HL-60/S4 treated with phorbol 12-myristate 13-acetate at 8.2 ng/mL for 4 days and 3 days (cell line): ENCODE data around the gene RPGRIP1.
"Not testable (repeated sequence)": the region's sequence is repeated elsewhere in the genome, so short reads cannot be mapped to it uniquely, and the experiment has no call there.

Experiments
- in situ Hi-C: fragments of 300-500 bp; cut with MboI; formaldehyde crosslinking; loops from 2 replicates; pipeline ENCODE4 v1.15.0; 2022; ENCODE audit warnings: low sequenced_read_pairs

The RPGRIP1 gene

DNA sequence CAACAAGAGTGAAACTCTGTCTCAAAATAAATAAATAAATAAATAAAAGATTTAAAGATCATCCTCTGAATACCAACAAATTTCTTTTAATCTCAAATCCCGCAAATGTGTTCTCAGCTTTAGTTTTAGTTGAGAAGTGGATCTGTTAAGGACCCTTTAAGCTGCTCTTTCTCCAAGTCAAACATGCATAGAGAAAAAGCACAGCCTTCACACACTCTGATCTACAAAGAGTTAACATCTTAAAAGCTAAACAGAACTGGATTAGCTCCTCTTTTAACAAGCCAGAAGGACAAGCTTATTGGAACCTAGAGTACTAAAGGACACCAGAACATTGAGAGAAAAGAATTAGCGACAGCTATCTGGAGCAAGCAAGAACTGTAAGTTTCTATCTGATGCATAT, at the start of gene RPGRIP1:
Gene RPGRIP1, plus strand, starts transcription at position 301 of the 400 bp plus-strand sequence. CDS start 7,894 bp downstream, outside the sequence.
- in situ Hi-C loops: no loop called here

- in situ Hi-C loops: no loop called here
These were observed 48.7 kb upstream of the RPGRIP1 start for GRCh38 chr14:21231020-21231652.

DNA sequence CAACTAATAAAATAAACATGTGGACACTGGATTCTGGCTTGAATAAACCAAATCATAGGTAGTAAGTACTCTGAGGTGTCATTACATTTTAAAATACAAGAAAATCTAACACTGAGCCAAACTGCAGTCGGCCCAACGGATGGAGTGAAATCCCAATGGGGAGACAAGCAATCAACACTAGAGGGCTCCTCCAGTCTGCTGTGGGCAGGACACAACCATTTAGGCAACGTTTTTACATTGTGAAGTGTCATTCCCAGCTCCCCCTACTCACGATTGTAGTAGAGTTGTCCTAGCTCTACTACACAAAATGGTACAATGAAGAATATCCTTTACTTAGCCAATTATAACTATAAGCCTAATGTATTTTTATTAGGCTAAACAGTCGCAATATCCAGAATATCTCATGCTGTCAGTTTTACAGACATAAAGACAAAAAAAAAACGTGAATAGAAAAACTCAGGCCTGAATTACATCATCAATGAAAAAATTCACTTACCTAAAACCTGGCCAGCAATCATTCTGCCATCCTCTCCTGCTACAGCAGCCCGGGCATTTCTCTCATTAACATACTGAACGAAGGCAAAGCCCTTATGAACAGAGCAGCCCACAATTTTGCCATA, 46.3 kb upstream of the RPGRIP1 start:
- in situ Hi-C loops: no loop called here

DNA sequence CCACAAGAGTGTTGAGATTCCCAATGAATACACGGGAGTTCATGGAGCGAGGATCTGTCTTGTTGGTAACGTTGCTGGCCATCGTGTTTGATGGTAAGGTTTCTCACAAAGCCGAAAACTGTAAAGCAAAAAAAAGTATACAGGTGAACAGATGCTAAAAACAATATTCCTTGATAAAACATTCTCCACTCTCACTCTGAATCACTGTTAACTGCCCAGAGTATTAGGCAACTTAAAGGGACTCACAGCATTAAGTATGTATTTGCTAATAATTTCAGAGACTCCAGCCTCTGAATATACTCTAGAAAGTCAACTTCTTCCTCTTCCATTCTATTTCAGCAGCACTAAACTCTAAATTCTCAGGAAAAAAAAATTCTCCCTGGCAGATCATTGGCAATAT, 45.8 kb upstream of the RPGRIP1 start:
- in situ Hi-C loops: no loop called here

GRCh38 chr14:21236948-21237797, 42.7 kb upstream of the RPGRIP1 start:
- in situ Hi-C loops: no loop called here

GRCh38 chr14:21238823-21239518, 40.9 kb upstream of the RPGRIP1 start:
- in situ Hi-C loops: no loop called here

GRCh38 chr14:21240417-21240816, 39.5 kb upstream of the RPGRIP1 start:
- in situ Hi-C loops: no loop called here

DNA sequence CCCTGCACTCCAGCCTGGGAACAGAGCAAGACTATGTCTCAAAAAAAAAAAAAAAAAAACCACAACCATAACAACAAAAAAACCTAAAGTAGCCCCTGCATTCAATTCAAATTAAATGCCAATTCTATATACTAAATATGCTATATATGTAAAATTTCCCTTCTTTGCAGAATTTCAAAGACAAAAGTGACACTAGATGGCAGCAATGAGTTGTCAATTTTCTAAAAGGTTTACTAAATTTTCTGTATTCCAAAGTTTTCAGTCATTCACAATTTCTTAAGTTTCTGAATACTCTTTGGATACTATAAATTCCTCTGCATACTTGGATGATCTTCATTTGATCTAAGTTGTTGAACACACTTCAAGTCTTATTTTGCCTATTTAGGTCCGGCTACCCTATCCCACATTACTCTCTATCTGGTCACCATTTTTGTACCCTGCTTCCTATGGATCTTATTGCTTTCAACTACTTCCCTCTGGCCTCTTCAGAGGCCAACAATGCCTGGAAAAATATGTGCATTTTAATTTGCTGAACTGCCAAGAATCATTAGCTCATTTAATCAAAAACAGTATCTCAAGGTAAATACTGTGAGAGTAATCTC, 38.6 kb upstream of the RPGRIP1 start:
- in situ Hi-C loops: no loop called here

DNA sequence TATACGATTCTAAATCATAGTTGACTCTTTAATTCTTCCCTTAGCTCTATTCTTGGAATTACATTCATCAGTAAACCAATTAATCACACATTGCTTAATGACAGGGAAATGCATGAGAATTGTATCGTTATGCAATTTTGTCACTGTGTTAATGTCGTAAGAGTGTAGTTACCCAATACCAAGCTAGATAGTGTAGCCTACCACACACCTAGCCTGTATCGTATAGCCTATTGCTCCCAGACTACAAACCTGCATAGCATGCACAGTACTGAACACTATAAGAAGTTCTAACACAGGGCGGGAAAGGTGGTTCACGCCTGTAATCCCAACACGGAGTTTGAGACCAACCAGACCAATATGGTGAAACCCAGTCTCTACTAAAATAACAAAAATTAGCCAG, 35.3 kb upstream of the RPGRIP1 start:
- in situ Hi-C loops: no loop called here

- in situ Hi-C loops: no loop called here
These were observed 34.1 kb upstream of the RPGRIP1 start for GRCh38 chr14:21245813-21246212.

GRCh38 chr14:21248338-21248737, 31.5 kb upstream of the RPGRIP1 start:
- in situ Hi-C loops: no loop called here

- in situ Hi-C loops: no loop called here
These were observed 31.0 kb upstream of the RPGRIP1 start for GRCh38 chr14:21248739-21249411.

DNA sequence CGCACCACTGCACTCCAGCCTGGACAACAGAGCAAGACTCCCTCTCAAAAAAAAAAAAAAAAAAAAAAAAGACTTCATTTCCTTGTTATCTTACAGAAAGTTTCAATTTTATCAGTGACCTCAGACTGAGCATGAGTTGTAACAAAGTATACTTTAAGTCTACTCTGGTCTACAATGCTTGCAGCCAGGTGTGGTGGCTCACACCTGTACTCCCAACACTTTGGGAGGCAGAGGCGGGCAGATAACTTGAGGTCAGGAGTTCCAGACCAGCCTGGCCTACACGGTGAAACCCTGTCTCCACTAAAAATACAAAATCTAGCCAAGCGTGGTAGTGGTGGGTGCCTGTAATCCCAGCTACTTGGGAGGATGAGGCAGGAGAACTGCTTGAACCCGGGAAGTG, 28.7 kb upstream of the RPGRIP1 start:
- in situ Hi-C loops: no loop called here

DNA sequence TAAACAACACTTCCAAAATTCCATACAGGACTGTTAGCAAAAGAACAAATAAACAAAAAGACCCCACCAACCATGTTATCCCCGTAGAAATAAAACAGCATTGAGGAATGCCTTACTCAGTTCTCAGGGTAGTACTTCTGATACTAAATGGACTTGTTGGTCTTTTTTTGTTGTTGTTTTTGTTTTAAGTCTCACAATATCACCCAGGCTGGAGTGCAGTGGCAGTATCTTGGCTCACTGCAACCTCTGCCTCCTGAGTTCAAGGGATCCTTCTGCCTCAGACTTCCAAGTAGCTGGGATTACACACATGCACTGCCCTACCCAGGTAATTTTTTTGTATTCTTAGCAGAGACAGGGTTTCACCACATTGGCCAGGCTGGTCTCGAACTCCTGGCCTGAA, 27.7 kb upstream of the RPGRIP1 start:
- in situ Hi-C loops: no loop called here

DNA sequence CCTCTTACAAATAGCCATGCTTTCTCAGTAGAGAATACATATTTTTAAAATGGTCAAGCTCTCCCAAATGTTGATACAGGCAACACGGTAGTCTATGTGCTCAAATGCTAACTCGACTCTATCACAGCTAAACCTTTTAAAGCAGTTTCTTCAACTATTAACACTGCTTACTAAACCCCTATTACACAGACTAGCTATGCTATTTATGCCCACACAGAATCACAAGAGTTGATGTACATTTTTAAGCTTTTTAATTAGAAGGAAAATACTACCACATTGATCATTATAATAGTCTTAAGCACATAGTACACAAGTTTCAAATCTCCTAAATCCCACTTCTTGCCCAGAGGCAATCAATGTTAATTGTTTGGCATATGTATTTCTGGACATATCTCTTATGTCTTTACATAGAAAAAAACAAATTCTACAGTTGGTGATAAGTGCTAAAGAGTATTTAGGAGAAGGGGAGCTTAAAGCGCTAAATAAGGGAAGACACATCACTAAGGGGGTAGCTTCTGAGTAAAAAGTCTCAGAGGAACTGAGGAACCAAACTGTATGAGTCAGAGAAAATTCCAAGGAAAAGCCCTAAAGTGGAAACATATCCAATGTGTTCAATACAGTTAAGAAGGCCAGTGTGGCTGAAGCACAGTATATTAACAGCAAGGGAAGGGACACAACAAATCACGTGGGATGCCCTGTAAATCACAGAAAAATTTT, 24.3 kb upstream of the RPGRIP1 start:
- in situ Hi-C loops: no loop called here

GRCh38 chr14:21256102-21256447, 23.8 kb upstream of the RPGRIP1 start:
- in situ Hi-C loops: not testable (repeated sequence)

DNA sequence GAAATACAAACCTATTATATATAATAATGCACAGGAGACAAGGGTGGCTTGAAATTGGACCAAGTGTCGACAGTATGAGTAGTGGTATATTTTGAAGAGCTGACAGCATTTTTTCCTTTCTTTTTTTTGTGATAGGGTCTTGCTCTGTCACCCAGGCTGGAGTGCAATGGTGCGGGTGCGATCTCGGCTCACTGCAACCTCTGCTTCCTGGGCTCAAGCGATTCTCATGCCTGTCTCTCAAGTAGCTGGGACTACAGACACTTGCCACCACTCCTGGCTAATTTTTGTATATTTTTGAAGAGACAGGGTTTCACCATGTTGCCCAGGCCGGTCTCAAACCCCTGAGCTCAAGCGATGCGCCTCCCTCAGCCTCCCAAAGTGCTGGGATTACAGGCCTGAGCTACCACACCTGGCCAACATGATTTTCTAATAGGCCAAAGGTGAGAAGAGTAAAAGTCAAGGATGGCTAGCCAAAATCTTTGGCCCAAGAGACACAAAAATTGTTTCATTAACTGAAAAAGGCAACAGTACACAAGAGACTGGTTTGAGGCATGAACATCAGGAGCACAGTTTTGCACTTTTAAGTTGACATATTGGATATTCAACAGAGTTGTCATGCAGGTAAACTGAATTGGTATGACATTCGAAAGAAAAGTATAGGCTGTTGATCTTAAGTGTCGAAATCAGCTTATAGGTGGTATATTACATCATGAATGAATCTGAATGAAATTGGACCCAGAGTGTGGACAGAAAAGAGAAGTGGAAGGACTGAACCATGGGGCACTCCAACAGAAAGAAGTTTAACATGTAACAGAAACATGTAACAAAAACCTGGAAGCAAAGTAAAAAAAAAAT, 23.1 kb upstream of the RPGRIP1 start:
- in situ Hi-C loops: no loop called here

- in situ Hi-C loops: no loop called here
These were observed 22.4 kb upstream of the RPGRIP1 start for GRCh38 chr14:21257394-21257909.
